HG03442 (cell line): Measurements from ENCODE around the gene MKLN1.
"Not testable (repeated sequence)": the region's sequence is repeated elsewhere in the genome, so short reads cannot be mapped to it uniquely, and the experiment has no call there.

ENCODE experiments used
- ATAC-seq: cut with Tn5 transposase; IDR thresholded peaks from one replicate; pipeline ENCODE4 v1.9.1; 2021; ENCODE audit warnings: mild to moderate bottlenecking, moderate library complexity; ENCODE audit not compliant: unreplicated experiment

Gene MKLN1

GRCh38 chr7:131327626-131328376, at the start of gene MKLN1:
Gene MKLN1, plus strand, starts transcription at chr7:131327876. Its CDS starts 24 bp downstream, at chr7:131327900.
- ATAC-seq, result peak; percentile 85

- ATAC-seq, result no peak
Measured at GRCh38 chr7:131279044-131279443, 48.6 kb upstream of the MKLN1 start.

- no peak for ATAC-seq
Measured at GRCh38 chr7:131281266-131282048, 46.2 kb upstream of the MKLN1 start.

GRCh38 chr7:131284702-131285419, 42.8 kb upstream of the MKLN1 start:
- no peak for ATAC-seq

GRCh38 chr7:131285556-131285955, 42.1 kb upstream of the MKLN1 start:
- ATAC-seq, result no peak

- ATAC-seq, result no peak
Measured at GRCh38 chr7:131288450-131288849, 39.2 kb upstream of the MKLN1 start.

GRCh38 chr7:131289051-131289450, 38.6 kb upstream of the MKLN1 start:
- ATAC-seq, result no peak

GRCh38 chr7:131292141-131292905, 35.4 kb upstream of the MKLN1 start:
- no peak for ATAC-seq

GRCh38 chr7:131293018-131293417, 34.7 kb upstream of the MKLN1 start:
- ATAC-seq, result no peak

- no peak for ATAC-seq
Measured at GRCh38 chr7:131294553-131294952, 33.1 kb upstream of the MKLN1 start.

GRCh38 chr7:131298608-131298992, 29.1 kb upstream of the MKLN1 start:
- ATAC-seq, result no peak

GRCh38 chr7:131299074-131299473, 28.6 kb upstream of the MKLN1 start:
- no peak for ATAC-seq

GRCh38 chr7:131300078-131300477, 27.6 kb upstream of the MKLN1 start:
- no peak for ATAC-seq

- ATAC-seq, result no peak
Measured at GRCh38 chr7:131300572-131301466, 26.9 kb upstream of the MKLN1 start.

- no peak for ATAC-seq
Measured at GRCh38 chr7:131302446-131302845, 25.2 kb upstream of the MKLN1 start.

GRCh38 chr7:131302876-131303707, 24.6 kb upstream of the MKLN1 start:
- no peak for ATAC-seq

- no peak for ATAC-seq
Measured at GRCh38 chr7:131305152-131305551, 22.5 kb upstream of the MKLN1 start.

- ATAC-seq, result not testable (repeated sequence)
Measured at GRCh38 chr7:131306041-131306440, 21.6 kb upstream of the MKLN1 start.

- no peak for ATAC-seq
Measured at GRCh38 chr7:131306777-131307176, 20.9 kb upstream of the MKLN1 start.
